ENCODE results near the gene BEAN1. TPM values are rescaled to one million over a fixed set of nuclear protein-coding genes. Genes with fewer than 3 reads are reported as not detected.
A peak's percentile ranks its signal among the peaks of the same experiment; 100 is the strongest.

Gene BEAN1
- total RNA-seq, 1 donor from 2014 or later = 1.2 TPM

DNA sequence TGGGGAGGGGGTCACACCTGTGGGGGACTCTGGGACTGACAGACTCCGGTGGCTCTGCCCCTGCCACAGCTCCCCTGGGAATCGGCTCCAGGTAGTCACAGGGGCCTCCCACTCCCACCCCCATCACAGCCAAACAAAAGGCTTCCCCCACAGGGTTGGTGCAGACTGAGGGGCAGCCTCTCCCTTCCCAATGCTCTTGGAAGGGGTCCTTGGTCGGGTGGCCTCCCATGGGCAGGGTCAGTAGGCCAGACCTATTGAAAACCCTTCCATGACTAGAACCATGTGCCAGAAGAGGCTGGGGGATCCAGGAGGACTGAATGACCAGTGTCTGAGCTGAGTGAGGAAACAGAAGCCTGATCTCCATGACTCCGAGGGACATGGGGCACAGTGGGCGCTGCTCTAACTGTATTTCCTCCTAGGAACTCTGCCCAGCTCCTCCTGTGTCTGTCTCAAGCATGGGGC, 94.2 kb downstream of the BEAN1 start:
- no peak for TF ChIP-seq EZH2 (IDR thresholded peaks at IDR 0.05; ENCODE audit: insufficient read depth, low read length)
- TF ChIP-seq, protein P1, sequence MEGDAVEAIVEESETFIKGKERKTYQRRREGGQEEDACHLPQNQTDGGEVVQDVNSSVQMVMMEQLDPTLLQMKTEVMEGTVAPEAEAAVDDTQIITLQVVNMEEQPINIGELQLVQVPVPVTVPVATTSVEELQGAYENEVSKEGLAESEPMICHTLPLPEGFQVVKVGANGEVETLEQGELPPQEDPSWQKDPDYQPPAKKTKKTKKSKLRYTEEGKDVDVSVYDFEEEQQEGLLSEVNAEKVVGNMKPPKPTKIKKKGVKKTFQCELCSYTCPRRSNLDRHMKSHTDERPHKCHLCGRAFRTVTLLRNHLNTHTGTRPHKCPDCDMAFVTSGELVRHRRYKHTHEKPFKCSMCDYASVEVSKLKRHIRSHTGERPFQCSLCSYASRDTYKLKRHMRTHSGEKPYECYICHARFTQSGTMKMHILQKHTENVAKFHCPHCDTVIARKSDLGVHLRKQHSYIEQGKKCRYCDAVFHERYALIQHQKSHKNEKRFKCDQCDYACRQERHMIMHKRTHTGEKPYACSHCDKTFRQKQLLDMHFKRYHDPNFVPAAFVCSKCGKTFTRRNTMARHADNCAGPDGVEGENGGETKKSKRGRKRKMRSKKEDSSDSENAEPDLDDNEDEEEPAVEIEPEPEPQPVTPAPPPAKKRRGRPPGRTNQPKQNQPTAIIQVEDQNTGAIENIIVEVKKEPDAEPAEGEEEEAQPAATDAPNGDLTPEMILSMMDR (IDR thresholded peaks at IDR 0.05; ENCODE audit: insufficient read depth, low read depth, low read length) = no peak
- Histone ChIP-seq H3K4me2 (ENCODE audit: low read length) (peak overlapping the region; percentile 63), H3K79me2 (ENCODE audit: insufficient read depth, low read length) (peaks cover 4% of the 10 kb centered on the region), H3K27me3 (ENCODE audit: insufficient read depth, low read length) (no peaks in the 10 kb centered on the region), H2AFZ (ENCODE audit: low read depth, low read length) (no peak overlapping the region), H3K4me3 (ENCODE audit: insufficient read depth, low read depth, low read length) (no peak overlapping the region), H3K27ac (ENCODE audit: low read depth, low read length) (peak overlapping the region; percentile 58), H3K36me3 (ENCODE audit: insufficient read depth, low read length) (no peaks in the 10 kb centered on the region), H3K4me1 (ENCODE audit: insufficient read depth, low read length) (peaks cover 32% of the 10 kb centered on the region), H3K9ac (ENCODE audit: low read length) (no peak overlapping the region), H4K20me1 (ENCODE audit: insufficient read depth, low read length) (no peaks in the 10 kb centered on the region), H3K9me3 (ENCODE audit: insufficient read depth, low read depth, low read length) (no peaks in the 10 kb centered on the region)
- H3K4me3 Mint-ChIP-seq (ENCODE audit: unreplicated experiment) = no peak overlapping the region
- no peak for FAIRE-seq
- H3K9me3 Mint-ChIP-seq (ENCODE audit: unreplicated experiment) = no peaks in the 10 kb centered on the region
- H3K36me3 Mint-ChIP-seq (ENCODE audit: low read depth, unreplicated experiment) = peaks cover 11% of the 10 kb centered on the region
- no peak overlapping the region for H3K27ac Mint-ChIP-seq (ENCODE audit: unreplicated experiment)
- DNase-seq (ENCODE audit: low read depth) = no peak
- peaks cover 41% of the 10 kb centered on the region for H3K4me1 Mint-ChIP-seq (ENCODE audit: low read depth, unreplicated experiment)
- no peaks in the 10 kb centered on the region for H3K27me3 Mint-ChIP-seq (ENCODE audit: low read depth, unreplicated experiment)

DNA sequence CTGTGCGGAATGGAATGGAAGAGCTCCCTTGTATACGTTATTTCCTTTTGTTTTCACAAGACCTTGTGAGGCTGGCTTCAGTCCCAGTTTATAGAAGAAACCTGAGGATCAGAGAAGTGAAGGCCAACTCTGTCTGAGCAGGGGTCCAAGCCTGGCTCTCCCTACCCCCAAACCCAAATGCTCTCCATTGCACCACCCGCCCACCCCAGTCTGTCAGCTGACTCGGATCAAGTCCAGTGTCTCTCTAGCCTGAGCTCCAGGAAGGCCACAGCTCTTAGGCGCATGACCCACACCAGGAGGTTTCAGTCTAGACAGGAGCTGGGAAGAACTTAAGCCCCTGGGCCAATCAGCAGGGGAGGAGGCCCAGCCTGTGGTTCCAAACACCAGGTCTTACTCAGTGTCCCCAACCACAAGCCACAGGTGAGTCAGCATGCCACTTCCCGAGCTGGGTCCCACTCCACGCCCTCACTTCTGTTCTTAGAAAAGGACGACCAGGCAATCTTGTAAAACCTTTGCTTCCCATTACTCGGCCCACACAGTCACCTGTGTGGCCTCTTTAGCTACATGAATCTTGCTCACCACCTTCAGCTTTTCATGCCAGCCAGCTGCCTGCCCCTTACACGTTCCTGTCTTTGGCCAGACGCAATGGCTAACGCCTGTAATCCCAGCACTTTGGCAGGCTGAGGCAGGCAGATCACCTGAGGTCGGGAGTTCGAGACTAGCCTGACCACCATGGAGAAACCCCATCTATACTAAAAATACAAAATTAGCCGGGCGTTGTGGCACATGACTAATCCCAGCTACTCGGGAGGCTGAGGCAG, 95.1 kb downstream of the BEAN1 start:
- Mint-ChIP-seq H3K27me3 (ENCODE audit: low read depth, unreplicated experiment) (peaks cover 3% of the 10 kb centered on the region), H3K36me3 (ENCODE audit: low read depth, unreplicated experiment) (peaks cover 11% of the 10 kb centered on the region), H3K27ac (ENCODE audit: unreplicated experiment) (peak overlapping the region; percentile 87), H3K4me3 (ENCODE audit: unreplicated experiment) (no peak overlapping the region), H3K9me3 (ENCODE audit: unreplicated experiment) (no peaks in the 10 kb centered on the region), H3K4me1 (ENCODE audit: low read depth, unreplicated experiment) (peaks cover 32% of the 10 kb centered on the region)
- H3K27me3 ChIP-seq (ENCODE audit: insufficient read depth, low read length) = no peaks in the 10 kb centered on the region
- no peak overlapping the region for H3K4me3 ChIP-seq (ENCODE audit: insufficient read depth, low read depth, low read length)
- no peaks in the 10 kb centered on the region for H3K9me3 ChIP-seq (ENCODE audit: insufficient read depth, low read depth, low read length)
- H3K36me3 ChIP-seq (ENCODE audit: insufficient read depth, low read length) = no peaks in the 10 kb centered on the region
- peak overlapping the region; percentile 63 for H3K4me2 ChIP-seq (ENCODE audit: low read length)
- H3K4me1 ChIP-seq (ENCODE audit: insufficient read depth, low read length) = peaks cover 23% of the 10 kb centered on the region
- DNase-seq (ENCODE audit: low read depth) = peak; percentile 98
- no peak for FAIRE-seq
- peaks cover 4% of the 10 kb centered on the region for H3K79me2 ChIP-seq (ENCODE audit: insufficient read depth, low read length)
- no peak overlapping the region for H3K9ac ChIP-seq (ENCODE audit: low read length)
- peak overlapping the region; percentile 58 for H3K27ac ChIP-seq (ENCODE audit: low read depth, low read length)
- no peak overlapping the region for H2AFZ ChIP-seq (ENCODE audit: low read depth, low read length)
- no peak for TF ChIP-seq EZH2 (IDR thresholded peaks at IDR 0.05; ENCODE audit: insufficient read depth, low read length)
- TF ChIP-seq, protein P1 (IDR thresholded peaks at IDR 0.05; ENCODE audit: insufficient read depth, low read depth, low read length) = no peak
- H4K20me1 ChIP-seq (ENCODE audit: insufficient read depth, low read length) = no peaks in the 10 kb centered on the region

Data from astrocyte (in vitro differentiated cells and primary cell).